Astrocyte (in vitro differentiated cells and primary cell): ENCODE results near the gene GYPC. TPM values are rescaled to one million over a fixed set of nuclear protein-coding genes. Genes with fewer than 3 reads are reported as not detected.
A peak's percentile ranks its signal among the peaks of the same experiment; 100 is the strongest.

Experiments used
- DNase-seq: peaks from one replicate; pipeline ENCODE4 v3.0.0-alpha.2; 2010; ENCODE audit warnings: low read depth
- FAIRE-seq: peaks from 2 replicates; lab custom pipeline; 2011; peaks lifted over from hg19 to GRCh38; lab: Jason Lieb, UNC
- H2AFZ ChIP-seq: 2 replicates; pipeline ENCODE4 v1.6.0; 2012; ENCODE audit warnings: low read depth, low read length, inconsistent platforms
- H3K27ac ChIP-seq: 2 replicates; pipeline ENCODE4 v1.5.1; 2011; ENCODE audit warnings: low read depth, low read length, inconsistent platforms
- H3K27me3 ChIP-seq: 2 replicates; pipeline ENCODE4 v1.6.0; 2011; ENCODE audit warnings: low read length, inconsistent platforms; ENCODE audit not compliant: insufficient read depth
- H3K36me3 ChIP-seq: 2 replicates; pipeline ENCODE4 v1.5.1; 2011; ENCODE audit warnings: low read length, inconsistent platforms; ENCODE audit not compliant: insufficient read depth
- H3K4me1 ChIP-seq: 2 replicates; pipeline ENCODE4 v1.5.1; 2011; ENCODE audit warnings: low read length, inconsistent platforms; ENCODE audit not compliant: insufficient read depth
- H3K4me2 ChIP-seq: 2 replicates; pipeline ENCODE4 v1.6.0; 2012; ENCODE audit warnings: low read length, inconsistent platforms
- H3K4me3 ChIP-seq: 2 replicates; pipeline ENCODE4 v1.5.1; 2011; ENCODE audit warnings: low read depth, mild to moderate bottlenecking, low read length, inconsistent platforms; ENCODE audit not compliant: insufficient read depth
- H3K79me2 ChIP-seq: 2 replicates; pipeline ENCODE4 v1.6.0; 2012; ENCODE audit warnings: mild to moderate bottlenecking, low read length, inconsistent platforms; ENCODE audit not compliant: insufficient read depth
- H3K9ac ChIP-seq: 2 replicates; pipeline ENCODE4 v1.6.0; 2012; ENCODE audit warnings: mild to moderate bottlenecking, low read length, inconsistent platforms
- H3K9me3 ChIP-seq: 2 replicates; pipeline ENCODE4 v1.5.1; 2012; ENCODE audit warnings: low read depth, mild to moderate bottlenecking, low read length, inconsistent platforms; ENCODE audit not compliant: insufficient read depth
- H4K20me1 ChIP-seq: 2 replicates; pipeline ENCODE4 v1.6.0; 2012; ENCODE audit warnings: low read length, inconsistent platforms; ENCODE audit not compliant: insufficient read depth
- H3K27ac Mint-ChIP-seq: one replicate; pipeline ENCODE4 v1.8.0; 2021; ENCODE audit warnings: mild to moderate bottlenecking, mixed read lengths; ENCODE audit not compliant: unreplicated experiment
- H3K27me3 Mint-ChIP-seq: one replicate; pipeline ENCODE4 v1.8.0; 2021; ENCODE audit warnings: low read depth, mixed read lengths; ENCODE audit not compliant: unreplicated experiment
- H3K36me3 Mint-ChIP-seq: one replicate; pipeline ENCODE4 v1.8.0; 2021; ENCODE audit warnings: low read depth, mixed read lengths; ENCODE audit not compliant: unreplicated experiment
- H3K4me1 Mint-ChIP-seq: one replicate; pipeline ENCODE4 v1.8.0; 2021; ENCODE audit warnings: low read depth, mixed read lengths; ENCODE audit not compliant: unreplicated experiment
- H3K4me3 Mint-ChIP-seq: one replicate; pipeline ENCODE4 v1.8.0; 2021; ENCODE audit warnings: mild to moderate bottlenecking, moderate library complexity, mixed read lengths; ENCODE audit not compliant: unreplicated experiment
- H3K9me3 Mint-ChIP-seq: one replicate; pipeline ENCODE4 v1.8.0; 2021; ENCODE audit warnings: mild to moderate bottlenecking, mixed read lengths; ENCODE audit not compliant: unreplicated experiment
- EZH2 ChIP-seq: IDR thresholded peaks from 2 replicates; pipeline ENCODE4 v1.6.1; 2012; ENCODE audit warnings: mild to moderate bottlenecking, low read length, inconsistent platforms; ENCODE audit not compliant: insufficient read depth
- total RNA-seq: library from RNA; stranded (reverse); gene quantifications from 2 replicates; pipeline ENCODE4 v1.2.1, GENCODE V29; 2021
- TF ChIP-seq, protein P1 (sequence below): IDR thresholded peaks from 2 replicates; pipeline ENCODE4 v1.5.1; 2011; ENCODE audit warnings: low read depth, mild to moderate bottlenecking, inconsistent platforms, low read length, moderate library complexity; ENCODE audit not compliant: insufficient read depth

Gene GYPC
- total RNA-seq, 1 donor from 2014 or later: 29.3 TPM

- DNase-seq: peak; percentile 47
- peaks cover 29% of the 10 kb centered on the region for H3K4me1 Mint-ChIP-seq
Measured at GRCh38 chr2:126658905-126659561, 3.1 kb downstream of the GYPC start.

DNA sequence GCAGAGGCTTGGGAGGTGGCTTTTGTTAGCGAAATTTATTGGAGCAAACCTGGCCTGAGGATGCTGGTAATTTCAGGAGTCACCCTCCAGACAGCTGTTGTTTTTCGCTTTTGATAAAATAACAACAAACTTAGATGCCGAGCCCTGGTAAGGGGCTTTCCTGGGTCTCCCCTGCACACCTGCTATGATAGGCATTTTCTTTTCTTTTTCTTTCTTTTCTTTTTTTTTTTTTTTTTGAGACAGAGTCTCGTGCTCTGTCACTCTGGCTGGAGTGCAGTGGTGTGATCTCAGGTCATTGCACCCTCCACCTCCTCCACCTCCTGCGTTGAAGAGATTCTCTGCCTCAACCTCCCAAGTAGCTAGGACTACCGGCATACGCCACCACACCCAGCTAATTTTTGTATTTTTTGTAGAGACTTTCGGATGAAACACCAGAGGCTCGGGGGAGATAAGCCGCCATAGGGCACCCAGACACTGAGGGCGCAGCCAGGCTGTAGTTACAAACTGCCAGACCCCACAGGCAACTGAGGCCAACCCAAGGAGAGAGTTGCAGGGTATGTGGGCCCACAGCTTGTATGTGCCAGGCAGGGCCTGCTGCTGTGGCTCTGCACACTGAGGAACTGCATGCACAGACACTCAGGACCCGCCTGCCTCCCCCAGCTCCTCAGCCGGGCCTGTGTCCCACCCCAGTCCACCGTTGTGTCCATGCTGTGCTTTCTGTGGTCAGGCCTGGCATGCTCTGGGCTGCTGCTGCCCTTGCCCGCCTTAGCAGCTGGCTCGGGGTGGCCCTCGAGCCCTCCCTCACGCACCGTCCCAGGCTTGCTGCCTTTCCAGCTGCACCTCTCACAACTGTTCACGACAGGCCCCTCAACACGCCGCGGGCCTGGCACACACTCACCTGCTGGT, 3.9 kb downstream of the GYPC start:
- no peaks in the 10 kb centered on the region for H3K27me3 ChIP-seq
- Mint-ChIP-seq H3K27ac (no peak overlapping the region), H3K36me3 (peaks cover 6% of the 10 kb centered on the region), H3K4me3 (no peak overlapping the region), H3K4me1 (peaks cover 29% of the 10 kb centered on the region), H3K9me3 (no peaks in the 10 kb centered on the region), H3K27me3 (peaks cover 14% of the 10 kb centered on the region)
- H3K4me3 ChIP-seq: no peak overlapping the region
- no peak overlapping the region for H3K27ac ChIP-seq
- H3K9me3 ChIP-seq: no peaks in the 10 kb centered on the region
- H3K4me1 ChIP-seq: peaks cover 35% of the 10 kb centered on the region
- DNase-seq: no peak
- peaks cover 23% of the 10 kb centered on the region for H3K79me2 ChIP-seq
- TF ChIP-seq, protein P1, sequence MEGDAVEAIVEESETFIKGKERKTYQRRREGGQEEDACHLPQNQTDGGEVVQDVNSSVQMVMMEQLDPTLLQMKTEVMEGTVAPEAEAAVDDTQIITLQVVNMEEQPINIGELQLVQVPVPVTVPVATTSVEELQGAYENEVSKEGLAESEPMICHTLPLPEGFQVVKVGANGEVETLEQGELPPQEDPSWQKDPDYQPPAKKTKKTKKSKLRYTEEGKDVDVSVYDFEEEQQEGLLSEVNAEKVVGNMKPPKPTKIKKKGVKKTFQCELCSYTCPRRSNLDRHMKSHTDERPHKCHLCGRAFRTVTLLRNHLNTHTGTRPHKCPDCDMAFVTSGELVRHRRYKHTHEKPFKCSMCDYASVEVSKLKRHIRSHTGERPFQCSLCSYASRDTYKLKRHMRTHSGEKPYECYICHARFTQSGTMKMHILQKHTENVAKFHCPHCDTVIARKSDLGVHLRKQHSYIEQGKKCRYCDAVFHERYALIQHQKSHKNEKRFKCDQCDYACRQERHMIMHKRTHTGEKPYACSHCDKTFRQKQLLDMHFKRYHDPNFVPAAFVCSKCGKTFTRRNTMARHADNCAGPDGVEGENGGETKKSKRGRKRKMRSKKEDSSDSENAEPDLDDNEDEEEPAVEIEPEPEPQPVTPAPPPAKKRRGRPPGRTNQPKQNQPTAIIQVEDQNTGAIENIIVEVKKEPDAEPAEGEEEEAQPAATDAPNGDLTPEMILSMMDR: no peak
- TF ChIP-seq EZH2: no peak
- no peak overlapping the region for H3K9ac ChIP-seq
- H3K4me2 ChIP-seq: peak overlapping the region; percentile 59
- H3K36me3 ChIP-seq: no peaks in the 10 kb centered on the region
- no peak for FAIRE-seq
- H4K20me1 ChIP-seq: peaks cover 19% of the 10 kb centered on the region
- H2AFZ ChIP-seq: no peak overlapping the region

More at GRCh38 chr2:126658905-126659561, 3.1 kb downstream of the GYPC start:
- Histone ChIP-seq H3K4me3 (no peak overlapping the region), H3K4me2 (peak overlapping the region; percentile 59), H3K9me3 (no peaks in the 10 kb centered on the region), H2AFZ (no peak overlapping the region), H3K36me3 (no peaks in the 10 kb centered on the region), H3K9ac (peak overlapping the region; percentile 42), H3K4me1 (peaks cover 35% of the 10 kb centered on the region), H4K20me1 (peaks cover 11% of the 10 kb centered on the region), H3K79me2 (peaks cover 23% of the 10 kb centered on the region), H3K27ac (peak overlapping the region; percentile 83), H3K27me3 (no peaks in the 10 kb centered on the region)
- FAIRE-seq: no peak
- H3K27ac Mint-ChIP-seq: no peak overlapping the region
- H3K9me3 Mint-ChIP-seq: no peaks in the 10 kb centered on the region
- peaks cover 6% of the 10 kb centered on the region for H3K36me3 Mint-ChIP-seq
- no peak overlapping the region for H3K4me3 Mint-ChIP-seq
- no peak for TF ChIP-seq EZH2
- TF ChIP-seq, protein P1: no peak
- H3K27me3 Mint-ChIP-seq: peaks cover 13% of the 10 kb centered on the region
